ENCODE measurements around the gene FADS6.

DNA sequence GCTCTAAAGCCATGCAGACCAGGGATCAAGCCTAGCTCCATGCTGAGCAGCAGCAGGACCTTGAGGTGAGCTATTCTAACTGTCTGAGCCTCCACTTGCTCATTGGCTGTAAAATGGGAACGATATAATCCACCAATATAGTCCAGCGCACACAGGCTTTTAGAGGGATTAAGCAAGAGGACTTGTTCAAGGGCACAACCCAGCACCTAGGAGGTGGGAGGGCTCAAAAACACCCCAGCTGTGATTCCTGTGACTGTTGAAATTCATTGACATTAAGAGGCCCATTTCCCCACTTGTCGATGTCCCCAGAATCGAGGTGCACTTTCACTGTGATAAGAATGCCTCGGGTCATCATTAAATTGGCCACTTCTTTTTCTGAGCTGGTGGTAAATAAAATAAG lies 25.5 kb upstream of the FADS6 start:
- TF ChIP-seq CTCF (IDR thresholded peaks at IDR 0.05; ENCODE audit: low read depth, low read length) (no peak), EZH2phosphoT487 (IDR thresholded peaks at IDR 0.05; ENCODE audit: low read depth) (no peak)
